Body of pancreas (tissue), 4 donors: ENCODE results near the gene PSEN2. TPM values are rescaled to one million over a fixed set of nuclear protein-coding genes. Genes with fewer than 3 reads are reported as not detected.

Experiments
- ATAC-seq: fragments of 150-250 bp; one replicate; pipeline ENCODE4 v1.9.1; 2016
- DNase-seq, 4 donors: peaks; one replicate each; pipeline ENCODE4 v3.0.0-alpha.2; 2019
- H3K27ac ChIP-seq, 4 donors: fragments of 200-600 bp; sonication (generic); 1 replicate in 3 of 4; 2 replicates in 1 of 4; pipeline versions ENCODE4 v1.5.1 to v1.6.1; 2016 to 2019; ENCODE audit warnings: mild to moderate bottlenecking in 1 of 4, mixed read lengths in 1 of 4, moderate library complexity in 1 of 4
- H3K27me3 ChIP-seq, 2 donors: fragments of 200-600 bp; sonication (generic); one replicate each; pipeline ENCODE4 v1.6.0; 2016; ENCODE audit warnings: mild to moderate bottlenecking in 1 of 2
- H3K36me3 ChIP-seq, 2 donors: fragments of 200-600 bp; sonication (generic); replicated peaks in 1 of 2; 2 replicates each; pipeline ENCODE4 v1.5.1; 2016; ENCODE audit warnings: low read depth in 2 of 2; ENCODE audit not compliant: insufficient read depth in 1 of 2
- H3K4me1 ChIP-seq: fragments of 200-600 bp; sonication (generic); one replicate; pipeline ENCODE4 v1.6.0; 2016
- H3K4me3 ChIP-seq, 2 donors: fragments of 200-600 bp; sonication (generic); 1 replicate in 1 of 2; 2 replicates in 1 of 2; pipeline ENCODE4 v1.5.1; 2016 to 2019
- H3K9me3 ChIP-seq, 3 donors: fragments of 200-600 bp; sonication (generic); 1 replicate in 2 of 3; 2 replicates in 1 of 3; pipeline ENCODE4 v1.5.1; 2016
- POLR2A ChIP-seq, 3 donors: fragments of 450-650 bp; IDR thresholded peaks; one replicate each; pipeline ENCODE4 v1.6.1; 2016; ENCODE audit warnings: antibody characterized with exemption in 3 of 3, mild to moderate bottlenecking in 2 of 3
- WGBS, 2 donors: methylation state at CpG; one replicate each; pipeline ENCODE4 v1.1.5; 2017; 5-methylcytosine and 5-hydroxymethylcytosine counted together
- intact Hi-C: fragments of 100-400 bp; cut with DNase I; formaldehyde crosslinking; loops from one replicate; pipeline ENCODE4 v1.15.1; 2023
- total RNA-seq, 2 donors: library from RNA; depleted of rRNA; stranded (reverse); fragments of >200 nt; gene quantifications; one replicate each; pipeline ENCODE4 v1.1.0, GENCODE V29; 2016
- TF ChIP-seq, protein P1 (sequence below), 7 experiments: fragments of 450-650 bp in 4 of 7; fragments of 200-600 bp in 3 of 7; sonication (generic) in 3 of 7; IDR thresholded peaks; one replicate each; pipeline ENCODE4 v1.5.1; 2016 to 2019; ENCODE audit warnings: antibody characterized with exemption in 7 of 7

PSEN2 gene
- total RNA-seq, 2 donors from 2014 or later = 80.9 to 98.9 TPM

DNA sequence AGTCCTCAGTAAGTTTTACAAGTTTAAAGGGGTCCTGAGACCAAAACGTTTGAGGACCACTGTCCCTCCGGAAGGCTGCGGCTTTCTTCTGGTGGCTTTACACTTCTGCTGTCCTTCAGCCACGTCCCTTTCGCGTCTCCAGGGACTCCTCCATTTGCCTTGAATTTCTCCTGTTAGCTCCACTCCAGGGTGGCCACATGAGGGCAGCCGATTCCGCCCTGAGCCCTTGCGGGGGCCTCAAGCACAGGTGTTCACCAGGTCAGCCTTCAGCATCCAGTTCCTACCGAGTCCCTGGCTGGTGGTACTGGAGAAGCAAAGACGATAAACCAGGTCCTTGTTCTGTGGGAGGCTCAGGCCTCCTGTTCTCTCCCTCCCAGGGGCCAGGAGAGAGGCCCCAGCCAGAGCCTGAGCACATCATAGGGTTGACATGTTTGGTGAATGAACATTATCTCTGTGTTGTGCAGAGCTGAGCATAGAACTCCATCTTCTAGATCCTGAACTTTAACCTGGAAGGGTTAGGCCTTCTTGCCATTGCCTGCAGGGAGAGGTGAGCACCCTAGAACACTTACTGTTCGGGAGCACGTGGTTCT, 42.3 kb downstream of the PSEN2 start:
- ATAC-seq = peak; percentile 95
- H3K36me3 ChIP-seq = peaks cover 0 to 4% of the 10 kb centered on the region in 2 donors
- intact Hi-C loops = no loop called here
- no peak for TF ChIP-seq POLR2A (IDR thresholded peaks at IDR 0.05)
- TF ChIP-seq, protein P1, sequence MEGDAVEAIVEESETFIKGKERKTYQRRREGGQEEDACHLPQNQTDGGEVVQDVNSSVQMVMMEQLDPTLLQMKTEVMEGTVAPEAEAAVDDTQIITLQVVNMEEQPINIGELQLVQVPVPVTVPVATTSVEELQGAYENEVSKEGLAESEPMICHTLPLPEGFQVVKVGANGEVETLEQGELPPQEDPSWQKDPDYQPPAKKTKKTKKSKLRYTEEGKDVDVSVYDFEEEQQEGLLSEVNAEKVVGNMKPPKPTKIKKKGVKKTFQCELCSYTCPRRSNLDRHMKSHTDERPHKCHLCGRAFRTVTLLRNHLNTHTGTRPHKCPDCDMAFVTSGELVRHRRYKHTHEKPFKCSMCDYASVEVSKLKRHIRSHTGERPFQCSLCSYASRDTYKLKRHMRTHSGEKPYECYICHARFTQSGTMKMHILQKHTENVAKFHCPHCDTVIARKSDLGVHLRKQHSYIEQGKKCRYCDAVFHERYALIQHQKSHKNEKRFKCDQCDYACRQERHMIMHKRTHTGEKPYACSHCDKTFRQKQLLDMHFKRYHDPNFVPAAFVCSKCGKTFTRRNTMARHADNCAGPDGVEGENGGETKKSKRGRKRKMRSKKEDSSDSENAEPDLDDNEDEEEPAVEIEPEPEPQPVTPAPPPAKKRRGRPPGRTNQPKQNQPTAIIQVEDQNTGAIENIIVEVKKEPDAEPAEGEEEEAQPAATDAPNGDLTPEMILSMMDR (IDR thresholded peaks at IDR 0.05) = peak; percentile 61 to 92 (median 86)
- H3K4me3 ChIP-seq = no peak overlapping the region
- peaks cover 13% of the 10 kb centered on the region for H3K4me1 ChIP-seq
- H3K27me3 ChIP-seq = no peaks in the 10 kb centered on the region
- DNase-seq = peak; percentile 81 to 86 (median 82)
- WGBS, 2 donors = 24 to 27% methylated on average over 12 to 13 of the region's 13 CpGs
- no peaks in the 10 kb centered on the region for H3K9me3 ChIP-seq
- H3K27ac ChIP-seq = no peak overlapping the region

DNA sequence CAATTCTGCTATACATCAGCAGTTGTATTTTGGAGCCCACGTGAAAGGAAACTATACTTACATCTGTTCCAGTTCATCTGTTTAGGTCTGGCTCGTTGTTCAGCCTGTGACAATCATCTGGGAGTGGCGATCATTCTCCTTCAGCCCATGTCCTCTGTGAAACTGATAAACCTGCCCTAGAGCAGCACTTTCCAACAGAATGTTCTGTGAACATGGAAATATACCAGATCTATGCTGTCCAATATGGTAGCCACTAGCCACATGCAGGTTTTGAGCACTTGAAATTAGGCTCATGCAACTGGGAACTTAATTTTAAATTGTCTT, 45.2 kb downstream of the PSEN2 start:
- whole genome bisulfite sequencing, 2 donors = 18 to 46% methylated on average over 3 of the region's 3 CpGs
- no peaks in the 10 kb centered on the region for H3K9me3 ChIP-seq
- H3K36me3 ChIP-seq = no peaks in the 10 kb centered on the region
- H3K4me1 ChIP-seq = peaks cover 34% of the 10 kb centered on the region
- intact Hi-C loops = no loop called here
- no peak overlapping the region for H3K27ac ChIP-seq
- no peak for DNase-seq
- TF ChIP-seq, protein P1 (IDR thresholded peaks at IDR 0.05) = no peak
- TF ChIP-seq POLR2A (IDR thresholded peaks at IDR 0.05) = no peak
- H3K27me3 ChIP-seq = no peaks in the 10 kb centered on the region
- no peak for ATAC-seq
- H3K4me3 ChIP-seq = no peak overlapping the region

- TF ChIP-seq POLR2A (IDR thresholded peaks at IDR 0.05) = no peak
- TF ChIP-seq, protein P1 (IDR thresholded peaks at IDR 0.05) = no peak
- Histone ChIP-seq H3K4me1 (peaks cover 41% of the 10 kb centered on the region), H3K4me3 (no peak overlapping the region), H3K27ac (no peak overlapping the region), H3K9me3 (no peaks in the 10 kb centered on the region), H3K36me3 (no peaks in the 10 kb centered on the region), H3K27me3 (no peaks in the 10 kb centered on the region)
- WGBS, 2 donors = 86 to 98% methylated on average over 2 of the region's 2 CpGs
- intact Hi-C loops = no loop called here
- DNase-seq = no peak
- ATAC-seq = no peak
Measured at GRCh38 chr1:226916497-226916896, 46.1 kb downstream of the PSEN2 start.

DNA sequence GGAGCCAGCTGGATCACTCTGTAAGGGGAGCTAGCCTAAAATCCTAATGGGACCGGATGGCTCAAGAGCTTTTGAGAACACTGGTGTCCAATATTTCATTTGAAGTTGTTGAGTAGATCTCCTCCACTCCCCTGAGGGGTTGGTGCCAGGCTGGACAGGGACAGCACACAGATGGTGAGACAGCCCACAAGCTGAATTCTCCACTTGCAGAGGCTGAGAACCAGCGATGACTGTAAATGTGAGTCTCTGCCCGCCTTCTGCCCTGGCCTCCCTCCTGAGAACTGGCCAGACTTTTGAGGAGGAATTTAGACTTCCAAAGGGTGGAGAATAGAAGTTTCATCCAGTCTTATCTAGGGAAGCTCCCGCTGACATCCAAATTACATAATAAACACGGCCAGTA, 49.2 kb downstream of the PSEN2 start:
- WGBS, 2 donors = 54 to 67% methylated on average over 5 of the region's 5 CpGs

More for the DNA sequence above, 49.2 kb downstream of the PSEN2 start:
- TF ChIP-seq, protein P1 (IDR thresholded peaks at IDR 0.05) = no peak
- TF ChIP-seq POLR2A (IDR thresholded peaks at IDR 0.05) = no peak
- Histone ChIP-seq H3K27me3 (no peaks in the 10 kb centered on the region), H3K4me3 (no peak overlapping the region), H3K36me3 (no peaks in the 10 kb centered on the region), H3K27ac (peak overlapping the region; percentile 81 to 86 (median 83)), H3K9me3 (no peaks in the 10 kb centered on the region), H3K4me1 (peaks cover 60% of the 10 kb centered on the region)
- intact Hi-C loops = no loop called here
- DNase-seq (no peak), ATAC-seq (no peak)
